B cell (primary cell): ENCODE data around the gene CYP27C1. TPM values are rescaled to one million over a fixed set of nuclear protein-coding genes. Genes with fewer than 3 reads are reported as not detected.

Experiments used
- ATAC-seq: fragments of 200-7000 bp; cut with Tn5 transposase; one replicate; pipeline ENCODE4 v1.10.0; 2021; ENCODE audit warnings: low read depth, mild to moderate bottlenecking, moderate number of reproducible peaks, moderate library complexity
- CTCF ChIA-PET: fragments of 350-600 bp; sonication (Branson Sonifier 250); formaldehyde crosslinking; loops from one replicate; lab custom pipeline; 2021; ENCODE audit warnings: antibody characterized with exemption, inconsistent platforms; lab: Charles Lee
- POLR2A ChIA-PET: fragments of 350-600 bp; sonication (Branson Sonifier 250); formaldehyde crosslinking; loops from one replicate; lab custom pipeline; 2021; ENCODE audit warnings: antibody characterized with exemption; lab: Charles Lee
- DNase-seq: peaks from one replicate; pipeline ENCODE4 v3.0.0; 2013
- H2AFZ ChIP-seq: 2 replicates; pipeline ENCODE4 v1.6.1; 2012; ENCODE audit warnings: mild to moderate bottlenecking, low read depth, low read length; ENCODE audit not compliant: insufficient read depth, poor library complexity, severe bottlenecking
- H3K27ac ChIP-seq, 2 donors: 1 replicate in 1 of 2; 2 replicates in 1 of 2; pipeline ENCODE4 v1.5.1; 2012 to 2013; ENCODE audit warnings: low read length in 2 of 2, mild to moderate bottlenecking in 2 of 2, moderate library complexity in 1 of 2
- H3K27me3 ChIP-seq, 4 experiments: fragments of 200-600 bp in 1 of 4; sonication (generic) in 1 of 4; replicated peaks in 1 of 4; 1 replicate in 2 of 4; 2 replicates in 2 of 4; pipeline versions ENCODE4 v1.6.1 to v1.7.0; 2013 to 2016; ENCODE audit warnings: low read length in 3 of 4, mild to moderate bottlenecking in 2 of 4, mixed read lengths in 1 of 4, moderate library complexity in 1 of 4; ENCODE audit not compliant: insufficient read depth in 4 of 4, control insufficient read depth in 3 of 4; ENCODE audit errors: control extremely low read depth in 1 of 4
- H3K36me3 ChIP-seq, 2 experiments: replicated peaks in 1 of 2; 1 replicate in 1 of 2; 2 replicates in 1 of 2; pipeline versions ENCODE4 v1.6.1 to v1.7.1; 2013; ENCODE audit warnings: low read length in 1 of 2; ENCODE audit not compliant: insufficient read depth in 2 of 2, control insufficient read depth in 1 of 2; ENCODE audit errors: control extremely low read depth in 1 of 2, extremely low read depth in 1 of 2
- H3K4me1 ChIP-seq, 2 donors: fragments of 200-600 bp in 1 of 2; sonication (generic) in 1 of 2; 1 replicate in 1 of 2; 2 replicates in 1 of 2; pipeline versions ENCODE4 v1.5.1 to v1.6.1; 2013 to 2017; ENCODE audit warnings: low read length in 2 of 2; ENCODE audit not compliant: control insufficient read depth in 2 of 2, insufficient read depth in 2 of 2
- H3K4me2 ChIP-seq: replicated peaks from 2 replicates; pipeline ENCODE3; 2012; ENCODE audit warnings: mild to moderate bottlenecking, low read depth, low read length; ENCODE audit not compliant: poor library complexity, severe bottlenecking
- H3K4me3 ChIP-seq, 5 experiments: fragments of 200-600 bp in 1 of 5; sonication (generic) in 1 of 5; 1 replicate in 3 of 5; 2 replicates in 2 of 5; pipeline versions ENCODE4 v1.5.1 to v1.7.0; 2011 to 2016; ENCODE audit warnings: low read length in 4 of 5, mild to moderate bottlenecking in 4 of 5, low read depth in 2 of 5, control low read depth in 1 of 5, moderate library complexity in 1 of 5; ENCODE audit not compliant: insufficient read depth in 1 of 5; ENCODE audit errors: control extremely low read depth in 1 of 5, extremely low read depth in 1 of 5
- H3K79me2 ChIP-seq: fragments of 200-600 bp; sonication (generic); one replicate; pipeline ENCODE4 v1.6.0; 2016; ENCODE audit warnings: low read length; ENCODE audit not compliant: control insufficient read depth, insufficient read depth
- H3K9ac ChIP-seq: fragments of 200-600 bp; sonication (generic); 2 replicates; pipeline ENCODE4 v1.6.1; 2017; ENCODE audit warnings: mild to moderate bottlenecking, low read length, moderate library complexity
- H3K9me3 ChIP-seq, 3 donors: one replicate each; pipeline versions ENCODE4 v1.6.1 to v1.7.1; 2013; ENCODE audit warnings: low read length in 2 of 3; ENCODE audit not compliant: control insufficient read depth in 2 of 3, insufficient read depth in 1 of 3; ENCODE audit errors: control extremely low read depth in 1 of 3
- H4K20me1 ChIP-seq: 2 replicates; pipeline ENCODE4 v1.6.0; 2012; ENCODE audit warnings: mild to moderate bottlenecking, low read length; ENCODE audit not compliant: insufficient read depth, control insufficient read depth, poor library complexity, severe bottlenecking
- H3K27ac Mint-ChIP-seq: one replicate; pipeline ENCODE4 v1.8.0; 2021; ENCODE audit warnings: mixed read lengths
- H3K27me3 Mint-ChIP-seq: one replicate; pipeline ENCODE4 v1.8.0; 2021; ENCODE audit warnings: mixed read lengths
- H3K4me1 Mint-ChIP-seq: one replicate; pipeline ENCODE4 v1.8.0; 2021; ENCODE audit warnings: mixed read lengths
- H3K4me3 Mint-ChIP-seq: one replicate; pipeline ENCODE4 v1.8.0; 2021; ENCODE audit warnings: mixed read lengths
- H3K9me3 Mint-ChIP-seq: one replicate; pipeline ENCODE4 v1.8.0; 2022; ENCODE audit warnings: mixed read lengths; ENCODE audit not compliant: insufficient read depth
- EZH2 ChIP-seq: IDR thresholded peaks from 2 replicates; pipeline ENCODE4 v1.6.1; 2012; ENCODE audit warnings: borderline replicate concordance, low read depth, mild to moderate bottlenecking, moderate library complexity, low read length; ENCODE audit not compliant: insufficient read depth, poor library complexity, severe bottlenecking
- WGBS: methylation state at CpG from one replicate; pipeline ENCODE4 v1.1.5; 2013; ENCODE audit warnings: missing lambda C conversion rate; ENCODE audit not compliant: insufficient coverage; 5-methylcytosine and 5-hydroxymethylcytosine counted together
- intact Hi-C: fragments of 100-400 bp; cut with micrococcal nuclease; formaldehyde crosslinking; loops from one replicate; pipeline ENCODE4 v1.10.0; 2022
- polyA plus RNA-seq: library from polyadenylated mRNA; depleted of rRNA; stranded (reverse); fragments of >200 nt; gene quantifications from 2 replicates; pipeline ENCODE4 v1.2.3, GENCODE V29; 2012
- total RNA-seq, 2 donors: library from RNA; stranded (reverse); fragments of 120-200 nt in 1 of 2; gene quantifications; 1 replicate in 1 of 2; 2 replicates in 1 of 2; pipeline versions ENCODE4 v1.2.3 to v1.2.4, GENCODE V29; 2013 to 2022
- TF ChIP-seq, protein P1 (sequence below): fragments of 200-600 bp; IDR thresholded peaks from one replicate; pipeline ENCODE4 v1.8.0; 2022; ENCODE audit warnings: antibody characterized with exemption, mild to moderate bottlenecking

The CYP27C1 gene
- total and polyA plus RNA-seq, 2 donors (not counting 1 experiment from before 2014, with no cell fraction given), result not detected

GRCh38 chr2:127187081-127187775 is 32.9 kb downstream of the CYP27C1 start:
- Histone ChIP-seq H3K9me3 (peaks cover 0 to 8% (median 0%) of the 10 kb centered on the region in 3 donors), H3K27ac (no peak overlapping the region), H3K9ac (no peak overlapping the region), H2AFZ (no peak overlapping the region), H3K4me1 (no peaks in the 10 kb centered on the region), H4K20me1 (no peaks in the 10 kb centered on the region), H3K4me2 (no peak overlapping the region), H3K79me2 (no peaks in the 10 kb centered on the region), H3K4me3 (no peak overlapping the region), H3K27me3 (peaks cover 0 to 17% (median 6%) of the 10 kb centered on the region in 4 experiments), H3K36me3 (no peaks in the 10 kb centered on the region)
- Mint-ChIP-seq H3K27me3 (peaks cover 45% of the 10 kb centered on the region), H3K4me1 (no peaks in the 10 kb centered on the region), H3K4me3 (no peak overlapping the region), H3K9me3 (peaks cover 3% of the 10 kb centered on the region), H3K27ac (no peak overlapping the region)
- ATAC-seq, result no peak
- TF ChIP-seq, protein P1, sequence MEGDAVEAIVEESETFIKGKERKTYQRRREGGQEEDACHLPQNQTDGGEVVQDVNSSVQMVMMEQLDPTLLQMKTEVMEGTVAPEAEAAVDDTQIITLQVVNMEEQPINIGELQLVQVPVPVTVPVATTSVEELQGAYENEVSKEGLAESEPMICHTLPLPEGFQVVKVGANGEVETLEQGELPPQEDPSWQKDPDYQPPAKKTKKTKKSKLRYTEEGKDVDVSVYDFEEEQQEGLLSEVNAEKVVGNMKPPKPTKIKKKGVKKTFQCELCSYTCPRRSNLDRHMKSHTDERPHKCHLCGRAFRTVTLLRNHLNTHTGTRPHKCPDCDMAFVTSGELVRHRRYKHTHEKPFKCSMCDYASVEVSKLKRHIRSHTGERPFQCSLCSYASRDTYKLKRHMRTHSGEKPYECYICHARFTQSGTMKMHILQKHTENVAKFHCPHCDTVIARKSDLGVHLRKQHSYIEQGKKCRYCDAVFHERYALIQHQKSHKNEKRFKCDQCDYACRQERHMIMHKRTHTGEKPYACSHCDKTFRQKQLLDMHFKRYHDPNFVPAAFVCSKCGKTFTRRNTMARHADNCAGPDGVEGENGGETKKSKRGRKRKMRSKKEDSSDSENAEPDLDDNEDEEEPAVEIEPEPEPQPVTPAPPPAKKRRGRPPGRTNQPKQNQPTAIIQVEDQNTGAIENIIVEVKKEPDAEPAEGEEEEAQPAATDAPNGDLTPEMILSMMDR, result no peak
- TF ChIP-seq EZH2, result no peak
- CTCF ChIA-PET, result interaction anchor here (1.2 kb wide), 1 partner anchor 11 kb away, joined by 3 read pairs; no protein-coding TSS in a partner anchor
- DNase-seq, result no peak
- 92% methylated on average over 17 of the region's 17 CpGs for WGBS
- intact Hi-C loops, result no loop called here
- POLR2A ChIA-PET, result no interaction called here

GRCh38 chr2:127185705-127186104 is 34.4 kb downstream of the CYP27C1 start:
- H3K4me3 ChIP-seq, result no peak overlapping the region
- intact Hi-C loops, result no loop called here
- no peaks in the 10 kb centered on the region for H4K20me1 ChIP-seq
- ChIA-PET CTCF (interaction anchor here (1.2 kb wide), 1 partner anchor 9 kb away, joined by 3 read pairs; no protein-coding TSS in a partner anchor), POLR2A (no interaction called here)
- H3K9ac ChIP-seq, result no peak overlapping the region
- no peaks in the 10 kb centered on the region for H3K4me1 Mint-ChIP-seq
- TF ChIP-seq, protein P1, result no peak
- TF ChIP-seq EZH2, result no peak
- peaks cover 45% of the 10 kb centered on the region for H3K27me3 Mint-ChIP-seq
- peaks cover 3% of the 10 kb centered on the region for H3K9me3 Mint-ChIP-seq
- DNase-seq (no peak), ATAC-seq (no peak)
- H3K4me1 ChIP-seq, result no peaks in the 10 kb centered on the region
- H3K27ac Mint-ChIP-seq, result no peak overlapping the region
- WGBS, result 13% methylated on average over 2 of the region's 4 CpGs
- no peak overlapping the region for H3K27ac ChIP-seq
- no peaks in the 10 kb centered on the region for H3K36me3 ChIP-seq
- H3K4me3 Mint-ChIP-seq, result no peak overlapping the region
- H3K9me3 ChIP-seq, result peaks cover 0 to 8% (median 0%) of the 10 kb centered on the region in 3 donors
- H3K79me2 ChIP-seq, result no peaks in the 10 kb centered on the region
- H3K4me2 ChIP-seq, result no peak overlapping the region
- no peak overlapping the region for H2AFZ ChIP-seq
- H3K27me3 ChIP-seq, result peaks cover 0 to 17% (median 6%) of the 10 kb centered on the region in 4 experiments
